C4-2B (cell line): ENCODE measurements around the gene P3H3.

Experiments used
- H3K27ac ChIP-seq: fragments of 450-650 bp; 2 replicates; pipeline ENCODE4 v1.5.1; 2017
- CTCF ChIP-seq: fragments of 450-650 bp; conservative IDR thresholded peaks from 2 replicates; pipeline ENCODE4 v1.5.1; 2017; ENCODE audit warnings: mild to moderate bottlenecking
- ZFX ChIP-seq: fragments of 450-650 bp; IDR thresholded peaks from 2 replicates; pipeline ENCODE4 v1.6.1; 2017

The P3H3 gene

GRCh38 chr12:6827437-6827911 lies 733 bp upstream of the P3H3 start:
- TF ChIP-seq ZFX (no peak), CTCF (no peak)
- H3K27ac ChIP-seq = no peak overlapping the region; the same call in 1 of the 2 replicates

- TF ChIP-seq ZFX (no peak), CTCF (peak; percentile 16)
- no peak overlapping the region for H3K27ac ChIP-seq
Measured at GRCh38 chr12:6828781-6829535, 751 bp downstream of the P3H3 start.

GRCh38 chr12:6829536-6830220 lies 1.5 kb downstream of the P3H3 start:
- TF ChIP-seq CTCF (no peak), ZFX (no peak)
- H3K27ac ChIP-seq = no peak overlapping the region

DNA sequence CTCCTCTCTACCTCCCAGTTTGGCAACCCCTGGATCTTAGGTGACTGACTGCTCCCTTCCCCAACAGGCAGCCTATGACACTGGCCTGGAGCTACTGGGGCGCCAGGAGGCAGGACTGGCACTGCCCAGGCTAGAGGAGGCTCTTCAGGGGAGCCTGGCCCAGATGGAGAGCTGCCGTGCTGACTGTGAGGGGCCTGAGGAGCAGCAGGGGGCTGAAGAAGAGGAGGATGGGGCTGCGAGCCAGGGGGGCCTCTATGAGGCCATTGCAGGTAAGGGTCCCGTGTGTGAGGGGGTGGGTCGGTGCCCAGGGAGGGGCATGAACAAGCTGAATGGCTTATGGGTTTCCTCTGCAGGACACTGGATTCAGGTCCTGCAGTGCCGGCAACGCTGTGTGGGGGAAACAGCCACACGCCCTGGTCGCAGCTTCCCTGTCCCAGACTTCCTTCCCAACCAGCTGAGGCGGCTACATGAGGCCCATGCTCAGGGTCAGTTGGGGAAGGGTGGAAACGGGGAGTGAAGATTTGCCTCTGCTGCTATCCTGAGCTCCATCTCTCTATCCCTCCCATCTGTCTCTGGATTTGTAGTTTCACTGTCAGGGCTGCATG lies 2.2 kb downstream of the P3H3 start:
- H3K27ac ChIP-seq = no peak overlapping the region
- TF ChIP-seq ZFX = no peak
- no peak for TF ChIP-seq CTCF

DNA sequence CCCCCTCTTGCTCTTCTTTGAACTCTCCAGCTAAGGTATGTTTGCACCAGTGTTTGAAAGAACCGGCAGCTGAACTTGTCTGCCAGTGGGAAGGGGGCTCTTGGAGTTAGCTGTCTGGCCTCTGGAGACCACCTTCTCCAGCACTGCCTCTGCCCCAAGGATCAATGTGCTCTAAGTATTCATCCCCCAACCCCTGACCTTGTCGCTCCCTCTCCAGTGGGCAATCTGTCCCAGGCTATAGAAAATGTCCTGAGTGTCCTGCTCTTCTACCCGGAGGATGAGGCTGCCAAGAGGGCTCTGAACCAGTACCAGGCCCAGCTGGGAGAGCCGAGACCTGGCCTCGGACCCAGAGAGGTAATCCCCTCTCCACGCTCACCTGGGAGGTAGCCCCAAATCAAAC lies 2.8 kb downstream of the P3H3 start:
- no peak overlapping the region for H3K27ac ChIP-seq
- TF ChIP-seq CTCF (no peak), ZFX (no peak)

- TF ChIP-seq CTCF = no peak
- no peak overlapping the region for H3K27ac ChIP-seq
Measured at GRCh38 chr12:6831450-6831995, 3.3 kb downstream of the P3H3 start.

- H3K27ac ChIP-seq = no peak overlapping the region
- TF ChIP-seq CTCF (no peak), ZFX (no peak)
Measured at GRCh38 chr12:6832125-6832524, 3.9 kb downstream of the P3H3 start.
